NT2/D1 (cell line): ENCODE results near the gene SIK2.

ENCODE experiments used
- YY1 ChIP-seq: IDR thresholded peaks from 2 replicates; pipeline ENCODE4 v1.6.1; 2011; ENCODE audit not compliant: insufficient read length, insufficient read depth
- ZNF274 ChIP-seq: IDR thresholded peaks from 2 replicates; pipeline ENCODE4 v1.6.1; 2011; ENCODE audit warnings: mild to moderate bottlenecking, low read depth, low read length

GRCh38 chr11:111572581-111572980, 29.7 kb upstream of the SIK2 start:
- TF ChIP-seq ZNF274 (no peak), YY1 (no peak)
